Cardiac fibroblast (primary cell): ENCODE results near the gene LRPPRC.

ENCODE experiments used
- DNase-seq, 2 donors: peaks; one replicate each; pipeline versions ENCODE4 v3.0.0 to v3.0.0-alpha.2; 2010; ENCODE audit warnings: low read depth in 2 of 2
- H3K4me3 ChIP-seq, 2 donors: replicated peaks in 1 of 2; 1 replicate in 1 of 2; 2 replicates in 1 of 2; pipeline ENCODE4 v1.5.1; 2011; ENCODE audit warnings: low read depth in 2 of 2, low read length in 2 of 2, mild to moderate bottlenecking in 2 of 2, moderate library complexity in 1 of 2
- CTCF ChIP-seq: IDR thresholded peaks from one replicate; pipeline ENCODE4 v1.5.1; 2011; ENCODE audit warnings: low read depth, mild to moderate bottlenecking, low read length, inconsistent platforms

LRPPRC gene

GRCh38 chr2:43879261-43879660 is 116.5 kb downstream of the LRPPRC start:
- TF ChIP-seq CTCF, result no peak
- no peak overlapping the region for H3K4me3 ChIP-seq
- DNase-seq, result peak in 1 of 2 donors; percentile 13

GRCh38 chr2:43877782-43878464 is 117.9 kb downstream of the LRPPRC start:
- TF ChIP-seq CTCF, result peak; percentile 95

GRCh38 chr2:43874776-43875451 is 120.9 kb downstream of the LRPPRC start:
- TF ChIP-seq CTCF, result no peak
- no peak for DNase-seq
- no peak overlapping the region for H3K4me3 ChIP-seq

More at GRCh38 chr2:43877782-43878464, 117.9 kb downstream of the LRPPRC start:
- no peak overlapping the region for H3K4me3 ChIP-seq
- DNase-seq, result peak; percentile 65 to 71

GRCh38 chr2:43872151-43872550 is 123.6 kb downstream of the LRPPRC start:
- TF ChIP-seq CTCF, result no peak
- DNase-seq, result no peak
- H3K4me3 ChIP-seq, result no peak overlapping the region

GRCh38 chr2:43855292-43855691 is 140.5 kb downstream of the LRPPRC start:
- no peak for TF ChIP-seq CTCF
- H3K4me3 ChIP-seq, result no peak overlapping the region
- no peak for DNase-seq

GRCh38 chr2:43854671-43855070 is 141.1 kb downstream of the LRPPRC start:
- no peak for DNase-seq
- H3K4me3 ChIP-seq, result no peak overlapping the region
- no peak for TF ChIP-seq CTCF
